ENCODE results near the gene CRLF1. TPM values are rescaled to one million over a fixed set of nuclear protein-coding genes. Genes with fewer than 3 reads are reported as not detected.

The CRLF1 gene
- total RNA-seq, 1 experiment from 2014 or later = 0.61 TPM

DNA sequence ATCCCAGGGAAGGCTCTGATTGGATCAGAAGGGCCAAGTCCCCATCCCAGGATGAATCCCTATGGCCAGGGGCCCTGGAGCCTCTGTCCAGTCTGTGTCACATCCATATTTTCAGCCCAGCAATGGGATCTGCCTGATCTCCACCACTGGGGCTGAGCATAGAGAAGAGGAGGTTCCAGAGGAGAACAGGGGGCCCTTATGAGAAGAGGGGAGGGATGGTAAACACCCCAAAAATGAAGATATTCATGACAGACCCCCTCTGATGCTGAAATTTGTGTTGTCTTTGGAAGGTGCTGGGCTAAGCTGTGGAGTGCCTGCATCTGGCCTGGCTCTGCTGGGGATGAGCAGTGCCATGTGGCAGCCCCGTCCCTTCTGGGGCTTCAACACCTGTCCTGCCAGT, 44.7 kb upstream of the CRLF1 start:
- Histone ChIP-seq H3K9me3 (no peaks in the 10 kb centered on the region), H3K36me3 (ENCODE audit: control insufficient read depth, insufficient read depth, low read length) (no peaks in the 10 kb centered on the region; the same call in 1 of the 2 replicates), H3K27me3 (replicated peaks; ENCODE audit: control insufficient read depth, insufficient read depth, low read length) (no peaks in the 10 kb centered on the region), H3K4me3 (ENCODE audit: low read depth, low read length) (no peak overlapping the region), H3K4me1 (no peaks in the 10 kb centered on the region)
- TF ChIP-seq, protein P1, sequence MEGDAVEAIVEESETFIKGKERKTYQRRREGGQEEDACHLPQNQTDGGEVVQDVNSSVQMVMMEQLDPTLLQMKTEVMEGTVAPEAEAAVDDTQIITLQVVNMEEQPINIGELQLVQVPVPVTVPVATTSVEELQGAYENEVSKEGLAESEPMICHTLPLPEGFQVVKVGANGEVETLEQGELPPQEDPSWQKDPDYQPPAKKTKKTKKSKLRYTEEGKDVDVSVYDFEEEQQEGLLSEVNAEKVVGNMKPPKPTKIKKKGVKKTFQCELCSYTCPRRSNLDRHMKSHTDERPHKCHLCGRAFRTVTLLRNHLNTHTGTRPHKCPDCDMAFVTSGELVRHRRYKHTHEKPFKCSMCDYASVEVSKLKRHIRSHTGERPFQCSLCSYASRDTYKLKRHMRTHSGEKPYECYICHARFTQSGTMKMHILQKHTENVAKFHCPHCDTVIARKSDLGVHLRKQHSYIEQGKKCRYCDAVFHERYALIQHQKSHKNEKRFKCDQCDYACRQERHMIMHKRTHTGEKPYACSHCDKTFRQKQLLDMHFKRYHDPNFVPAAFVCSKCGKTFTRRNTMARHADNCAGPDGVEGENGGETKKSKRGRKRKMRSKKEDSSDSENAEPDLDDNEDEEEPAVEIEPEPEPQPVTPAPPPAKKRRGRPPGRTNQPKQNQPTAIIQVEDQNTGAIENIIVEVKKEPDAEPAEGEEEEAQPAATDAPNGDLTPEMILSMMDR (IDR thresholded peaks at IDR 0.05; ENCODE audit: insufficient read depth in 1 of 2, low read depth in 1 of 2, low read length in 1 of 2, severe bottlenecking in 1 of 2, unreplicated experiment in 1 of 2) = no peak
- H3K4me3 Mint-ChIP-seq (ENCODE audit: unreplicated experiment) = no peak overlapping the region
- no peaks in the 10 kb centered on the region for H3K4me1 Mint-ChIP-seq (ENCODE audit: low read depth, unreplicated experiment)
- H3K36me3 Mint-ChIP-seq (ENCODE audit: insufficient read depth, unreplicated experiment) = peaks cover 5% of the 10 kb centered on the region
- no peak for DNase-seq
- no TSS peak for BruUV-seq (replicated peaks)
- no peaks in the 10 kb centered on the region for H3K27me3 Mint-ChIP-seq (ENCODE audit: insufficient read depth, unreplicated experiment)
- intact Hi-C loops (cut with micrococcal nuclease; ENCODE audit: unreplicated experiment) = no loop called here
- CTCF ChIA-PET = no interaction called here
- H3K27ac Mint-ChIP-seq (ENCODE audit: unreplicated experiment) = no peak overlapping the region
- peaks cover 6% of the 10 kb centered on the region for H3K9me3 Mint-ChIP-seq (ENCODE audit: unreplicated experiment)
- POLR2A ChIA-PET = no interaction called here

DNA sequence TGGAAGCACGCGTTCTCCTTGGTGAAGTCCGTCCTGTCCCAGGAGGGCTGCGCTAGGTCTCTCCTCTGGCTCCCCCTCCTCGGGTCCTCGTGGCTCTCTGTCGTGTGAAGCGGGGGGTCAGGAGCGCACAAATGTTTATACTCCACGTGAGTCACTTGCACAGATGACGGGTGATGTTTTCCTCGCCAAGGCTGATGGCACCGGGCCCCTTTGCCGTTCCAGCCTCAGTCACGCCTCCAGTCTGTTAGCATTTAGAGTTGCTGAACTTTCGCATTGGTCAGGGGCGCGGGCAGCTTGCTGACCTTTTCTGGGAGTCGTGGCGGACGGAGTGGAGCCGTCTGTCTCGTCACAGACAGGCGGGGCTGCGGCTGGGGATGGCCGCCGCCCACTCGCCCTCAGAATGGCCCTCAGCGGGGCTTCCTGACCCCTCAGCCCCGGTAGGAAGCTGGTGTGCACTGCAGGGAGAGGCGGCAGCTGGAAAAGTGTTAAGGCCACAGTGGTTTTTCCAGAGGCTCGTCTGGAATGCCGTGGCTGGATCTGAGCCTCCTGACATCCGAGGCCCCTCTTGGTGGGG, 44.0 kb upstream of the CRLF1 start:
- H3K36me3 ChIP-seq (ENCODE audit: control insufficient read depth, insufficient read depth, low read length) = no peaks in the 10 kb centered on the region; the same call in 1 of the 2 replicates
- no peaks in the 10 kb centered on the region for H3K9me3 ChIP-seq
- ChIA-PET CTCF (no interaction called here), POLR2A (no interaction called here)
- no peaks in the 10 kb centered on the region for H3K27me3 ChIP-seq (replicated peaks; ENCODE audit: control insufficient read depth, insufficient read depth, low read length)
- intact Hi-C loops (cut with micrococcal nuclease; ENCODE audit: unreplicated experiment) = no loop called here
- no peak overlapping the region for H3K4me3 ChIP-seq (ENCODE audit: low read depth, low read length)
- no TSS peak for BruUV-seq (replicated peaks)
- Mint-ChIP-seq H3K36me3 (ENCODE audit: insufficient read depth, unreplicated experiment) (peaks cover 5% of the 10 kb centered on the region), H3K4me1 (ENCODE audit: low read depth, unreplicated experiment) (no peaks in the 10 kb centered on the region), H3K4me3 (ENCODE audit: unreplicated experiment) (no peak overlapping the region), H3K27ac (ENCODE audit: unreplicated experiment) (no peak overlapping the region), H3K27me3 (ENCODE audit: insufficient read depth, unreplicated experiment) (no peaks in the 10 kb centered on the region), H3K9me3 (ENCODE audit: unreplicated experiment) (peaks cover 6% of the 10 kb centered on the region)
- no peaks in the 10 kb centered on the region for H3K4me1 ChIP-seq
- TF ChIP-seq, protein P1 (IDR thresholded peaks at IDR 0.05; ENCODE audit: insufficient read depth in 1 of 2, low read depth in 1 of 2, low read length in 1 of 2, severe bottlenecking in 1 of 2, unreplicated experiment in 1 of 2) = no peak
- no peak for DNase-seq

DNA sequence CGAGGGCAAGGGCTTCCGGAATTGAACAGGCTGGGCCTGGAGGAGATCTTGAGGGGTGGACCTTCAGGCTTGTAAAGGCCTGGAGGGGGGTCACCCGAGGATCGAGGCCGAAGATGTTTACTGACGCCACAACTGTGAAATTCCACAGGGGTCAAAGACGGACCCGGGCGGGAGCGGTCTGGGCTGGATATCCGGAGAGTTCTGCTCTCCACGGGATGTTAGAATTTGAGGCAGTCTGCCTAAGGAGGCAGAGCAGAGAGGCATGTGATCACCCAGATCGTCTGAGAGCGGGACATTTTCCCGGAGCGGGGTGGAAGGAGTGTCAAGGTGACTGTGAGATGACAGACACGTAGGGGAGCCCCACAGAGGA, 43.4 kb upstream of the CRLF1 start:
- Histone ChIP-seq H3K4me1 (no peaks in the 10 kb centered on the region), H3K27me3 (replicated peaks; ENCODE audit: control insufficient read depth, insufficient read depth, low read length) (no peaks in the 10 kb centered on the region), H3K4me3 (ENCODE audit: low read depth, low read length) (no peak overlapping the region), H3K36me3 (ENCODE audit: control insufficient read depth, insufficient read depth, low read length) (no peaks in the 10 kb centered on the region; the same call in 1 of the 2 replicates), H3K9me3 (no peaks in the 10 kb centered on the region)
- Mint-ChIP-seq H3K9me3 (ENCODE audit: unreplicated experiment) (peaks cover 6% of the 10 kb centered on the region), H3K36me3 (ENCODE audit: insufficient read depth, unreplicated experiment) (peaks cover 5% of the 10 kb centered on the region), H3K4me3 (ENCODE audit: unreplicated experiment) (no peak overlapping the region), H3K27ac (ENCODE audit: unreplicated experiment) (no peak overlapping the region), H3K4me1 (ENCODE audit: low read depth, unreplicated experiment) (no peaks in the 10 kb centered on the region), H3K27me3 (ENCODE audit: insufficient read depth, unreplicated experiment) (no peaks in the 10 kb centered on the region)
- ChIA-PET CTCF (no interaction called here), POLR2A (no interaction called here)
- TF ChIP-seq, protein P1 (IDR thresholded peaks at IDR 0.05; ENCODE audit: insufficient read depth in 1 of 2, low read depth in 1 of 2, low read length in 1 of 2, severe bottlenecking in 1 of 2, unreplicated experiment in 1 of 2) = no peak
- BruUV-seq (replicated peaks) = no TSS peak
- DNase-seq = no peak
- intact Hi-C loops (cut with micrococcal nuclease; ENCODE audit: unreplicated experiment) = no loop called here
